GM13977 (cell line): ENCODE data around the gene PTPN5.
"Not testable (repeated sequence)": the region's sequence is repeated elsewhere in the genome, so short reads cannot be mapped to it uniquely, and the experiment has no call there.

Experiments
- DNase-seq: peaks from one replicate; pipeline ENCODE4 v3.0.0; 2012; ENCODE audit warnings: low spot score
- CTCF ChIP-seq: IDR thresholded peaks from 2 replicates; pipeline ENCODE4 v1.5.1; 2012; ENCODE audit warnings: mild to moderate bottlenecking, control low read depth; ENCODE audit not compliant: insufficient read depth; ENCODE audit errors: extremely low read depth, missing control alignments
- in situ Hi-C: fragments of 300-500 bp; cut with MboI; formaldehyde crosslinking; loops from one replicate; pipeline ENCODE4 v1.12.0; 2022; ENCODE audit warnings: low sequenced_read_pairs, low pct_unique_long_range_greater_than_20kb, mixed read lengths, inconsistent platforms; ENCODE audit not compliant: unreplicated experiment

The PTPN5 gene

GRCh38 chr11:18684267-18684666, 107.3 kb downstream of the PTPN5 start:
- in situ Hi-C loops: no loop called here
- no peak for DNase-seq
- TF ChIP-seq CTCF: no peak

- in situ Hi-C loops: no loop called here
- no peak for DNase-seq
- TF ChIP-seq CTCF: no peak
These were observed 109.1 kb downstream of the PTPN5 start for GRCh38 chr11:18682466-18682865.

- in situ Hi-C loops, DNase-seq: not testable (repeated sequence)
These were observed 109.6 kb downstream of the PTPN5 start for GRCh38 chr11:18681949-18682348.
